ENCODE data around the gene GNA12.

Gene GNA12

GRCh38 chr7:2834748-2835441, 9.2 kb downstream of the GNA12 start:
- no peak for DNase-seq

- no peak for DNase-seq
These were observed 10.8 kb downstream of the GNA12 start for GRCh38 chr7:2833083-2833910.

- DNase-seq, result no peak
These were observed 11.6 kb downstream of the GNA12 start for GRCh38 chr7:2832461-2832860.

GRCh38 chr7:2830609-2831376, 13.3 kb downstream of the GNA12 start:
- no peak for DNase-seq

- no peak for DNase-seq
These were observed 15.1 kb downstream of the GNA12 start for GRCh38 chr7:2829040-2829439.

GRCh38 chr7:2826771-2827170, 17.3 kb downstream of the GNA12 start:
- no peak for DNase-seq

- no peak for DNase-seq
These were observed 18.4 kb downstream of the GNA12 start for GRCh38 chr7:2825559-2826227.

- no peak for DNase-seq
These were observed 19.2 kb downstream of the GNA12 start for GRCh38 chr7:2824678-2825461.

- DNase-seq, result no peak
These were observed 20.0 kb downstream of the GNA12 start for GRCh38 chr7:2824026-2824677.

GRCh38 chr7:2823130-2823529, 21.0 kb downstream of the GNA12 start:
- peak; percentile 53 for DNase-seq

- no peak for DNase-seq
These were observed 22.1 kb downstream of the GNA12 start for GRCh38 chr7:2821842-2822507.

GRCh38 chr7:2821161-2821841, 22.8 kb downstream of the GNA12 start:
- DNase-seq, result no peak

- no peak for DNase-seq
These were observed 23.6 kb downstream of the GNA12 start for GRCh38 chr7:2820508-2820934.

- DNase-seq, result no peak
These were observed 24.1 kb downstream of the GNA12 start for GRCh38 chr7:2819954-2820397.

- no peak for DNase-seq
These were observed 24.8 kb downstream of the GNA12 start for GRCh38 chr7:2819161-2819953.

GRCh38 chr7:2818653-2819052, 25.5 kb downstream of the GNA12 start:
- DNase-seq, result no peak

GRCh38 chr7:2818121-2818520, 26.0 kb downstream of the GNA12 start:
- DNase-seq, result no peak

GRCh38 chr7:2817456-2817855, 26.7 kb downstream of the GNA12 start:
- DNase-seq, result no peak

- DNase-seq, result no peak
These were observed 28.2 kb downstream of the GNA12 start for GRCh38 chr7:2815875-2816245.

Measured in hematopoietic multipotent progenitor cell treated with erythropoietin and hydrocortisone succinate and interleukin-3 and kit ligand, for 6 days (in vitro differentiated cells).